CD4-positive, alpha-beta T cell treated with Interleukin-17A for 4 hours (primary cell): ENCODE measurements around the gene MYO9A.
"Not testable (repeated sequence)": the region's sequence is repeated elsewhere in the genome, so short reads cannot be mapped to it uniquely, and the experiment has no call there.

ENCODE experiments used
- DNase-seq: peaks from one replicate; pipeline ENCODE4 v3.0.0-alpha.2; 2020; ENCODE audit warnings: mixed read lengths

Gene MYO9A

GRCh38 chr15:72034859-72035650 lies 82.9 kb downstream of the MYO9A start:
- no peak for DNase-seq

GRCh38 chr15:72034351-72034750 lies 83.6 kb downstream of the MYO9A start:
- DNase-seq, result no peak

GRCh38 chr15:72033711-72034110 lies 84.2 kb downstream of the MYO9A start:
- no peak for DNase-seq

GRCh38 chr15:72033285-72033684 lies 84.7 kb downstream of the MYO9A start:
- DNase-seq, result no peak

- no peak for DNase-seq
These were observed 96.3 kb downstream of the MYO9A start for GRCh38 chr15:72021604-72022003.

- no peak for DNase-seq
These were observed 97.2 kb downstream of the MYO9A start for GRCh38 chr15:72020799-72021198.

- not testable (repeated sequence) for DNase-seq
These were observed 103.4 kb downstream of the MYO9A start for GRCh38 chr15:72014555-72014954.

GRCh38 chr15:72013703-72014102 lies 104.2 kb downstream of the MYO9A start:
- no peak for DNase-seq

- no peak for DNase-seq
These were observed 106.5 kb downstream of the MYO9A start for GRCh38 chr15:72011302-72011942.

- no peak for DNase-seq
These were observed 108.7 kb downstream of the MYO9A start for GRCh38 chr15:72009222-72009621.

GRCh38 chr15:72006382-72006781 lies 111.6 kb downstream of the MYO9A start:
- DNase-seq, result no peak

- DNase-seq, result no peak
These were observed 112.5 kb downstream of the MYO9A start for GRCh38 chr15:72005483-72005882.

GRCh38 chr15:71999807-72000206 lies 118.1 kb downstream of the MYO9A start:
- DNase-seq, result no peak

GRCh38 chr15:71998717-71999116 lies 119.2 kb downstream of the MYO9A start:
- not testable (repeated sequence) for DNase-seq

- no peak for DNase-seq
These were observed 120.3 kb downstream of the MYO9A start for GRCh38 chr15:71997691-71998090.

- DNase-seq, result no peak
These were observed 142.2 kb downstream of the MYO9A start for GRCh38 chr15:71975816-71976150.

- DNase-seq, result no peak
These were observed 143.7 kb downstream of the MYO9A start for GRCh38 chr15:71974211-71974610.

- no peak for DNase-seq
These were observed 144.6 kb downstream of the MYO9A start for GRCh38 chr15:71973366-71973765.

GRCh38 chr15:71971905-71972304 lies 146.0 kb downstream of the MYO9A start:
- DNase-seq, result no peak

- no peak for DNase-seq
These were observed 147.5 kb downstream of the MYO9A start for GRCh38 chr15:71970435-71970834.

- DNase-seq, result no peak
These were observed 155.4 kb downstream of the MYO9A start for GRCh38 chr15:71962537-71962936.

GRCh38 chr15:71957026-71957425 lies 160.9 kb downstream of the MYO9A start:
- DNase-seq, result no peak

GRCh38 chr15:71951134-71951533 lies 166.8 kb downstream of the MYO9A start:
- DNase-seq, result no peak

GRCh38 chr15:71945012-71945411 lies 172.9 kb downstream of the MYO9A start:
- no peak for DNase-seq

GRCh38 chr15:71943806-71944205 lies 174.1 kb downstream of the MYO9A start:
- DNase-seq, result no peak
